Activated CD8-positive, alpha-beta T cell treated with anti-CD3 and anti-CD28 coated beads, Interleukin-2, amount 10 ng/mL, durations not matched to agents 7 days and 5 days (primary cell): ENCODE results near the gene SLC7A8. TPM values are rescaled to one million over a fixed set of nuclear protein-coding genes. Genes with fewer than 3 reads are reported as not detected.

Experiments used
- ATAC-seq: fragments of 150-1000 bp; cut with Tn5 transposase; one replicate; pipeline ENCODE4 v1.10.0; 2021; ENCODE audit warnings: moderate library complexity
- CTCF ChIA-PET: fragments of 350-600 bp; sonication (Branson Sonifier 250); formaldehyde crosslinking; loops from one replicate; lab custom pipeline; 2021; ENCODE audit warnings: antibody characterized with exemption; lab: Charles Lee
- POLR2A ChIA-PET: fragments of 350-600 bp; sonication (Branson Sonifier 250); formaldehyde crosslinking; loops from one replicate; lab custom pipeline; 2021; ENCODE audit warnings: antibody characterized with exemption; lab: Charles Lee
- DNase-seq: peaks from one replicate; pipeline ENCODE4 v3.0.0-alpha.2; 2020
- H3K27ac Mint-ChIP-seq: one replicate; pipeline ENCODE4 v1.8.0; 2021; ENCODE audit warnings: mild to moderate bottlenecking, mixed read lengths
- H3K27me3 Mint-ChIP-seq: one replicate; pipeline ENCODE4 v1.8.0; 2021; ENCODE audit warnings: low read depth, mixed read lengths
- H3K36me3 Mint-ChIP-seq: one replicate; pipeline ENCODE4 v1.8.0; 2021; ENCODE audit warnings: low read depth, mixed read lengths
- H3K4me1 Mint-ChIP-seq: one replicate; pipeline ENCODE4 v1.8.0; 2021; ENCODE audit warnings: low read depth, mixed read lengths
- H3K4me3 Mint-ChIP-seq: one replicate; pipeline ENCODE4 v1.8.0; 2021; ENCODE audit warnings: mild to moderate bottlenecking, mixed read lengths
- H3K9me3 Mint-ChIP-seq: one replicate; pipeline ENCODE4 v1.8.0; 2022; ENCODE audit warnings: mixed read lengths; ENCODE audit not compliant: insufficient read depth
- total RNA-seq, 2 experiments: library from RNA; stranded (reverse); gene quantifications; one replicate each; pipeline ENCODE4 v1.2.3, GENCODE V29; 2021

Gene SLC7A8
- total RNA-seq, 2 experiments from 2014 or later, result 0.24 to 0.57 TPM

DNA sequence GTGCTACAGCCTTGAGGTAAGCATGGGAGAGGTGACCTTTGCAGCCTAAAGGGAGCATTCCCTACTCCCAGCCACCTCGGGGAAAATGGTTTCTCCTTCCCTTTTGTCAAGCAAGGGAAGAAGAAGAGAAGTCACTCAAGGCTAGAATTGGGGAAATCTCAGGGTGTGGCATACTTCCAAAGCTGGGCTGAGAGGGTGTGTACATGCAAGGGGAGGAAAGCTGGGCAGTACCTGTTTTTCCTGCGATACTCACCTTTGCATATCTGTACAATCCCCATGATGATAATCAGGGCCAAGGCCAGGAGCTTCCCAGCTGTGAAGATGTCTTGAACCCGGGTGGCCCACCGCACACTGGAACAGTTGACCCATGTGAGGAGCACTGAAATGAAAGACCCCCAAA, 40.6 kb downstream of the SLC7A8 start:
- POLR2A ChIA-PET, result no interaction called here

GRCh38 chr14:23141706-23142444, 41.6 kb downstream of the SLC7A8 start:
- Mint-ChIP-seq H3K27me3 (peaks cover 3% of the 10 kb centered on the region), H3K36me3 (no peaks in the 10 kb centered on the region), H3K9me3 (no peaks in the 10 kb centered on the region), H3K4me1 (no peaks in the 10 kb centered on the region), H3K27ac (no peak overlapping the region), H3K4me3 (no peak overlapping the region)
- ChIA-PET CTCF (interaction anchor here (6.2 kb wide), 1 partner anchor 21 kb away, joined by 28 read pairs; no protein-coding TSS in a partner anchor), POLR2A (interaction anchor here (0.7 kb wide), 1 partner anchor 12 kb away, joined by 3 read pairs; no protein-coding TSS in a partner anchor)
- DNase-seq, result no peak
- no peak for ATAC-seq

More for the DNA sequence above, 40.6 kb downstream of the SLC7A8 start:
- Mint-ChIP-seq H3K27ac (no peak overlapping the region), H3K36me3 (no peaks in the 10 kb centered on the region), H3K4me1 (no peaks in the 10 kb centered on the region), H3K4me3 (no peak overlapping the region), H3K27me3 (peaks cover 3% of the 10 kb centered on the region), H3K9me3 (no peaks in the 10 kb centered on the region)
- CTCF ChIA-PET, result interaction anchor here (6.2 kb wide), 1 partner anchor 22 kb away, joined by 28 read pairs; no protein-coding TSS in a partner anchor
- ATAC-seq (no peak), DNase-seq (no peak)

GRCh38 chr14:23140371-23140770, 43.1 kb downstream of the SLC7A8 start:
- no peak for ATAC-seq
- H3K4me3 Mint-ChIP-seq, result no peak overlapping the region
- POLR2A ChIA-PET, result no interaction called here
- H3K36me3 Mint-ChIP-seq, result no peaks in the 10 kb centered on the region
- CTCF ChIA-PET, result interaction anchor here (6.2 kb wide), 1 partner anchor 19 kb away, joined by 28 read pairs; no protein-coding TSS in a partner anchor
- H3K4me1 Mint-ChIP-seq, result no peaks in the 10 kb centered on the region
- no peaks in the 10 kb centered on the region for H3K9me3 Mint-ChIP-seq
- no peak for DNase-seq
- peaks cover 2% of the 10 kb centered on the region for H3K27me3 Mint-ChIP-seq
- no peak overlapping the region for H3K27ac Mint-ChIP-seq

GRCh38 chr14:23139874-23140273, 43.6 kb downstream of the SLC7A8 start:
- CTCF ChIA-PET, result interaction anchor here (6.2 kb wide), 1 partner anchor 19 kb away, joined by 28 read pairs; no protein-coding TSS in a partner anchor
- H3K27me3 Mint-ChIP-seq, result peaks cover 2% of the 10 kb centered on the region

DNA sequence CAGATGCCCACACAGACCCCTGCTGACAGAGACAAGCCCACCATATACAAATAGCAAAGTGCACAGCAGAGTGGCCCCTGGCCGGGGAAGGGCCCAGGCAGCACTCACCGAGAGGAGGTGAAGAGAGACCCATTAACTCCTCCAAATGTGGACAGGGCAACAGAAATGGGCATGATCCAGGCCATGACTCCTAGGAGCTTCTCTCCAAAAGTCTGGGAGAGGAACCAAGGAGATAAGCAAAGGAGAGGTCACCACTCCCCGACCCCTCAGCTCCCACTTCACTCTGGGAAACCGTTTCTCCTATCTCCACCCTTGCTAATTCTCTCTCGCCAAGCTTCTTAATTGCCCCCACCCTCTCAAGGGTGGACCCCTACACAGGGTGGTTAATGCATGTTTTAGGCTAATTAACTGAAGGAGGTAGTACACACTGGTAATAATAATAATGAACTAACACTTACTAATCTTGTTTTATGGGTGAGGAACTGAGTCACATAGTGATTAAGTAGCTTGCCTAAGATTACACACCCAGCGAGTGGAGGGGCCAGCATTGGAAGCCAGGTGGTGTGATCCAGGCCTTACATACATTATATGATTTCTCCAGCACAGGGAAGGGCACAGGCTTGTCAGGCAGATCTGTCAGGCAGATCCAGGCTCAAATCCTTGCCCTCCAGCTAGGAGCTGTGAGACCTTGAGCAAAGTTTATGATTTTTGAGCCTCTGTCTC, 45.5 kb downstream of the SLC7A8 start:
- H3K36me3 Mint-ChIP-seq, result no peaks in the 10 kb centered on the region
- ATAC-seq (no peak), DNase-seq (no peak)
- POLR2A ChIA-PET, result no interaction called here
- H3K27ac Mint-ChIP-seq, result no peak overlapping the region
- no peak overlapping the region for H3K4me3 Mint-ChIP-seq
- H3K4me1 Mint-ChIP-seq, result no peaks in the 10 kb centered on the region
- CTCF ChIA-PET, result no interaction called here
- H3K27me3 Mint-ChIP-seq, result peaks cover 2% of the 10 kb centered on the region
- H3K9me3 Mint-ChIP-seq, result no peaks in the 10 kb centered on the region

More at GRCh38 chr14:23139874-23140273, 43.6 kb downstream of the SLC7A8 start:
- no peak for DNase-seq
- Mint-ChIP-seq H3K4me3 (no peak overlapping the region), H3K9me3 (no peaks in the 10 kb centered on the region), H3K36me3 (no peaks in the 10 kb centered on the region), H3K27ac (no peak overlapping the region), H3K4me1 (no peaks in the 10 kb centered on the region)
- no peak for ATAC-seq
- POLR2A ChIA-PET, result no interaction called here

DNA sequence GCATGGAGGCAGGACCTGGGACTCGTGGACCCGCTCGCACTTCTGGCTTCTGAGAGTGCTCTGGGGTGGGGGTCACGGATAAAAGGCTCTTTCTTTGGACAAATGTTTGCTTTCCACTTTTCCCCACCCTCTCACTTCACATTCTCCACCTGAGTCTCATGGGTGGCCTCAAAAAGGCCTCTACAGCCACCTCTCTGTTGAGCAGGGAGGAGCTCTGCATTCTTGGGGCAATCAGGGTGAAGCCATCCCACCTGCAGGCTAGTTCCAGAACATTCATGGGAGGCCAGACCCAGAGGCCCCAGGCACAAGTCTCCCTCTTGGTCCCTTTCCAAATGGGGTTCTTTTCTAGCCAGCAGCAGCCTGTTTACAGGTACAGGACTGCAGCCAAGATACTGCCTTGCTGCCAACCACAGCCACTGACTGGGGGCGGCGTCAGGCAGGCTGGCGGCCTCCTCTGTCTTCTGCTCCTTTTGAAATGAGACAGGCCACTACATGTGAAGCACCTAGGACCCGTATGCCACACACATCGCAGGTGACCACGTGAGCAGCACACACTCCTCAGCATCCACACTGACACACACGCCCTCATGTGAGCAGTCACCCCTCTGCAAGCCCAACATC, 46.2 kb downstream of the SLC7A8 start:
- Mint-ChIP-seq H3K4me1 (no peaks in the 10 kb centered on the region), H3K4me3 (no peak overlapping the region), H3K9me3 (no peaks in the 10 kb centered on the region), H3K27me3 (peaks cover 2% of the 10 kb centered on the region), H3K27ac (no peak overlapping the region), H3K36me3 (no peaks in the 10 kb centered on the region)
- POLR2A ChIA-PET, result no interaction called here
- CTCF ChIA-PET, result no interaction called here
- DNase-seq (no peak), ATAC-seq (no peak)

DNA sequence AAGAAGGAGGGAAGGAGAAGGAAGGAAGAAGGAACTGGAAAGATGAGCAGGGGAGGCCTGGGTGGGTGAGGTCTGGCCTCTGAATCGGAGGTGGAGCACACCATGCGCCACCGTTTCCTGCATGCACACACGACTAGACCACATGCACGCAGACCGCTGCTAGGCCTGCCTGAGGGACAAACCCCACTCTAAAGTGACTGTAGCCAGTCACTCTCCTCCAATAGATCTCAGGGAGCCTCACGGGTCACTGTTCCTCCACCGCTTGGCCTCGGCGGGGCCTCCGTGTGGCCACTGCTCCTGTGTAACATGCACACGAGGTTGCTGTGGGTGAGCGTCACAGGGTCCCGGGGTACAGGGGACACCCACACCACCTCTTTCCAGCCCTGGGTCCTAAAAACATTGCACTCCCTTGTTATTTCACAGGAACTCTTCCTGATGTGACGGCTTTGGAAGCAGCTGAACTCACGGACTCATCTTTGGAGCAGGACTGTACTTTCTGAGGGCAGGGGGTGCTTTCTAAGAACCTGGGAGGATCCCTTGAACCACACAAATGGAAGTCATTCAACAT, 46.8 kb downstream of the SLC7A8 start:
- H3K4me1 Mint-ChIP-seq, result no peaks in the 10 kb centered on the region
- no peak for DNase-seq
- H3K9me3 Mint-ChIP-seq, result no peaks in the 10 kb centered on the region
- ChIA-PET CTCF (no interaction called here), POLR2A (no interaction called here)
- no peak overlapping the region for H3K27ac Mint-ChIP-seq
- ATAC-seq, result no peak
- H3K27me3 Mint-ChIP-seq, result peaks cover under 1% of the 10 kb centered on the region
- no peaks in the 10 kb centered on the region for H3K36me3 Mint-ChIP-seq
- H3K4me3 Mint-ChIP-seq, result no peak overlapping the region

GRCh38 chr14:23132970-23133369, 50.5 kb downstream of the SLC7A8 start:
- no peak for ATAC-seq
- CTCF ChIA-PET, result no interaction called here

GRCh38 chr14:23131482-23131881, 52.0 kb downstream of the SLC7A8 start:
- H3K36me3 Mint-ChIP-seq, result no peaks in the 10 kb centered on the region
- H3K4me3 Mint-ChIP-seq, result no peak overlapping the region
- peaks cover 7% of the 10 kb centered on the region for H3K4me1 Mint-ChIP-seq
- DNase-seq, result no peak
- ChIA-PET CTCF (interaction anchor here (4.9 kb wide), 1 partner anchor 11 kb away, joined by 41 read pairs; no protein-coding TSS in a partner anchor), POLR2A (no interaction called here)
- H3K9me3 Mint-ChIP-seq, result no peaks in the 10 kb centered on the region
- no peak for ATAC-seq
- no peak overlapping the region for H3K27ac Mint-ChIP-seq
- no peaks in the 10 kb centered on the region for H3K27me3 Mint-ChIP-seq

More at GRCh38 chr14:23132970-23133369, 50.5 kb downstream of the SLC7A8 start:
- Mint-ChIP-seq H3K27ac (no peak overlapping the region), H3K27me3 (no peaks in the 10 kb centered on the region), H3K4me3 (no peak overlapping the region), H3K4me1 (peaks cover 4% of the 10 kb centered on the region), H3K9me3 (no peaks in the 10 kb centered on the region), H3K36me3 (no peaks in the 10 kb centered on the region)
- POLR2A ChIA-PET, result no interaction called here
- DNase-seq, result no peak

- H3K4me1 Mint-ChIP-seq, result peaks cover 7% of the 10 kb centered on the region
- no peaks in the 10 kb centered on the region for H3K9me3 Mint-ChIP-seq
- H3K27ac Mint-ChIP-seq, result no peak overlapping the region
- no peaks in the 10 kb centered on the region for H3K36me3 Mint-ChIP-seq
- POLR2A ChIA-PET, result no interaction called here
- ATAC-seq (no peak), DNase-seq (no peak)
- H3K27me3 Mint-ChIP-seq, result no peaks in the 10 kb centered on the region
- no peak overlapping the region for H3K4me3 Mint-ChIP-seq
- CTCF ChIA-PET, result interaction anchor here (1.3 to 4.9 kb wide), 3 partner anchors 10 to 62 kb away, joined by 6 to 41 read pairs (median 6); no protein-coding TSS in a partner anchor
Observed at GRCh38 chr14:23130871-23131270, 52.6 kb downstream of the SLC7A8 start.

DNA sequence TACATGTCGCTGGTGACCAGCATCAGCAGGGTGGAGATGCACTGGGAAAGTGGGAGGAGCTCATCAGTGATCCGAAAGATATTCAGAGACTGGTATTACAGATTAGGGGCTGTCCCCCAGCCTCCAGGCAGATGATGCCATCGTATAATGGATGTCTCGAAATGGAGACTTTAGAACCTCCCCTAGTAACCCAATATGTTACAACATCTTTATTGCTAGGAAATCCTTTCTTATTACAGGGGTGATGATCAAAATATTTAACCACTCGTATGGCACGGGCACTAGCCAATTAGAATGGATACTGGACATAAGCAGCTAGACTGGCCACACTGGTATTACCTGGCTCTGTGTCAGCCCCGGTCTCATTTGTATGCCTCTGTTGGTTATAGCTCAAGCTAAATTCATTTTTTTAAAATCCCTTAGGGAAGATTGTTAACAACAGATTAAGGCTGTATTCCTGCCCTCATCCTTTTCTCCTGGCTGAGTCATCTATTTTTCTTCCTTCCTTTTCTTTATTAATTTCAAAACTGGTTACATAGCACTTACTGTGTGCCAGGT, 53.6 kb downstream of the SLC7A8 start:
- H3K4me1 Mint-ChIP-seq, result peaks cover 7% of the 10 kb centered on the region

More for the DNA sequence above, 53.6 kb downstream of the SLC7A8 start:
- no peaks in the 10 kb centered on the region for H3K27me3 Mint-ChIP-seq
- no peak overlapping the region for H3K4me3 Mint-ChIP-seq
- no peaks in the 10 kb centered on the region for H3K36me3 Mint-ChIP-seq
- POLR2A ChIA-PET, result no interaction called here
- no peaks in the 10 kb centered on the region for H3K9me3 Mint-ChIP-seq
- ATAC-seq (no peak), DNase-seq (no peak)
- no peak overlapping the region for H3K27ac Mint-ChIP-seq
- CTCF ChIA-PET, result interaction anchor here (1.3 to 4.9 kb wide), 3 partner anchors 9 to 61 kb away, joined by 6 to 41 read pairs (median 6); no protein-coding TSS in a partner anchor
